Measurements from ENCODE around the gene TSEN15. TPM values are rescaled to one million over a fixed set of nuclear protein-coding genes. Genes with fewer than 3 reads are reported as not detected.

TSEN15 gene
- total and polyA plus RNA-seq, 9 of the 15 experiments (the other 6 are each of a cell fraction or from before 2014, with no cell fraction given) = 25.6 to 121 (median 91.3) TPM

- TF ChIP-seq MEIS2 (IDR thresholded peaks at IDR 0.05; ENCODE audit: partially characterized antibody) = peak; percentile 86
- TF ChIP-seq TEAD4 (IDR thresholded peaks at IDR 0.05; ENCODE audit: low read length) = peak; percentile 55; the same call in 1 of the 2 replicates
- TF ChIP-seq TEAD4 (CRISPR knock-in tag; IDR thresholded peaks at IDR 0.05; ENCODE audit: borderline replicate concordance) = no peak
- TF ChIP-seq PTRF (tag; IDR thresholded peaks at IDR 0.05) = no peak
- TF ChIP-seq EP300 (IDR thresholded peaks at IDR 0.05; ENCODE audit: low read length) = 0 out of 2 replicates have a peak, but pooled peaks have one; percentile 7
- TF ChIP-seq ATF7 (IDR thresholded peaks at IDR 0.05) = peak; percentile 63
- TF ChIP-seq L3MBTL2 (IDR thresholded peaks at IDR 0.05) = no peak
- no peak for TF ChIP-seq ZNF57 (CRISPR knock-in tag; IDR thresholded peaks at IDR 0.05)
- TF ChIP-seq GMEB1 (CRISPR knock-in tag; IDR thresholded peaks at IDR 0.05) = no peak
- 0 out of 4 replicates have a peak, but pooled peaks of 1 of the 2 experiments have one; percentile 17 for TF ChIP-seq SRF (CRISPR knock-in tag; IDR thresholded peaks at IDR 0.05)
- no peak for TF ChIP-seq JUND (IDR thresholded peaks at IDR 0.05; ENCODE audit: borderline replicate concordance, low read depth, low read length)
- no peak; the same call in 2 of the 3 replicates for TF ChIP-seq JUND (tag; IDR thresholded peaks at IDR 0.05; ENCODE audit: borderline replicate concordance, low read depth, low read length)
Observed at GRCh38 chr1:184032306-184032929, 19.1 kb upstream of the TSEN15 start (continued).

All from K562 (cell line).